HepG2 (cell line): ENCODE measurements around the gene MRGPRG. TPM values are rescaled to one million over a fixed set of nuclear protein-coding genes. Genes with fewer than 3 reads are reported as not detected.

ENCODE experiments used
- ATAC-seq: fragments of 200-7000 bp; cut with Tn5 transposase; 3 replicates; pipeline ENCODE4 v1.9.1; 2020; ENCODE audit warnings: mild to moderate bottlenecking, moderate library complexity
- BruUV-seq: library from RNA; stranded (reverse); fragments of 400-500 nt; replicated peaks from 2 replicates; lab custom pipeline; 2021; lab: Mats Ljungman, UMichigan
- CTCF ChIA-PET: fragments of 300-600 bp; formaldehyde crosslinking; extraction: SDS; loops from one replicate; lab custom pipeline; 2021; ENCODE audit warnings: low total read pairs, inconsistent platforms, low intra/inter-chr PET ratio; lab: Yijun Ruan, JAX
- POLR2A ChIA-PET: fragments of 350-600 bp; sonication (Branson Sonifier 250); formaldehyde crosslinking; loops from one replicate; lab custom pipeline; 2020; ENCODE audit warnings: antibody characterized with exemption, inconsistent platforms; lab: Yijun Ruan, JAX
- DNase-seq: peaks from one replicate; pipeline ENCODE4 v3.0.0-alpha.2; 2015; ENCODE audit warnings: low spot score
- FAIRE-seq: peaks from 3 replicates; lab custom pipeline; 2011; peaks lifted over from hg19 to GRCh38; lab: Jason Lieb, UNC
- H2AFZ ChIP-seq: one replicate; pipeline ENCODE4 v1.6.1; 2011; ENCODE audit warnings: low read length, inconsistent platforms
- H3K27ac ChIP-seq: fragments of 300-600 bp; 3 replicates; pipeline ENCODE4 v1.8.0; 2011; ENCODE audit warnings: mixed run types, mild to moderate bottlenecking, mixed read lengths, low read length, inconsistent platforms; ENCODE audit not compliant: insufficient read depth; ENCODE audit errors: extremely low read length
- H3K27me3 ChIP-seq, 2 experiments: fragments of 200-600 bp in 1 of 2; 2 replicates in 1 of 2; 3 replicates in 1 of 2; pipeline versions ENCODE4 v1.6.0 to v1.8.0; 2011; ENCODE audit warnings: low read length in 2 of 2, mild to moderate bottlenecking in 2 of 2, moderate library complexity in 2 of 2, inconsistent platforms in 1 of 2; ENCODE audit not compliant: insufficient read depth in 2 of 2, control insufficient read depth in 1 of 2
- H3K36me3 ChIP-seq, 2 experiments: fragments of 200-600 bp in 1 of 2; replicated peaks in 1 of 2; 2 replicates in 1 of 2; 3 replicates in 1 of 2; pipeline versions ENCODE4 v1.5.1 to v1.8.0; 2011; ENCODE audit warnings: low read length in 2 of 2, inconsistent platforms in 1 of 2; ENCODE audit not compliant: insufficient read depth in 2 of 2, control insufficient read depth in 1 of 2
- H3K4me1 ChIP-seq: 2 replicates; pipeline ENCODE4 v1.5.1; 2012; ENCODE audit warnings: low read length, inconsistent platforms; ENCODE audit not compliant: insufficient read depth
- H3K4me2 ChIP-seq: 2 replicates; pipeline ENCODE4 v1.6.0; 2011; ENCODE audit warnings: low read depth, low read length, inconsistent platforms
- H3K4me3 ChIP-seq, 3 experiments: fragments of 200-600 bp in 1 of 3; sonication (generic), shearing (Covaris generic) in 1 of 3; replicated peaks in 1 of 3; 2 replicates each; pipeline ENCODE4 v1.5.1; 2011 to 2016; ENCODE audit warnings: low read length in 3 of 3, inconsistent platforms in 2 of 3, low read depth in 2 of 3, mild to moderate bottlenecking in 2 of 3, control low read depth in 1 of 3, mixed read lengths in 1 of 3; ENCODE audit not compliant: insufficient read depth in 1 of 3
- H3K79me2 ChIP-seq: one replicate; pipeline ENCODE4 v1.6.1; 2011; ENCODE audit warnings: low read length, inconsistent platforms; ENCODE audit not compliant: insufficient read depth
- H3K9ac ChIP-seq: 2 replicates; pipeline ENCODE4 v1.6.0; 2011; ENCODE audit warnings: mild to moderate bottlenecking, low read depth, low read length, inconsistent platforms; ENCODE audit not compliant: insufficient read depth
- H3K9me3 ChIP-seq: 2 replicates; pipeline ENCODE4 v1.5.1; 2012; ENCODE audit warnings: mild to moderate bottlenecking, low read length
- H4K20me1 ChIP-seq: 2 replicates; pipeline ENCODE4 v1.6.0; 2011; ENCODE audit warnings: inconsistent platforms, mild to moderate bottlenecking, low read length, moderate library complexity; ENCODE audit not compliant: insufficient read depth
- ARNT2 ChIP-seq: sonication (generic); formaldehyde crosslinking; IDR thresholded peaks from 2 replicates; pipeline ENCODE4 v1.8.0; 2022; ENCODE audit warnings: mild to moderate bottlenecking, low read depth, missing genetic modification reagents, moderate library complexity
- FOXP1 ChIP-seq, 2 experiments: fragments of 450-650 bp in 1 of 2; IDR thresholded peaks; 2 replicates each; pipeline ENCODE4 v1.6.1; 2017 to 2018; ENCODE audit warnings: antibody characterized with exemption in 1 of 2
- GATAD2A ChIP-seq: IDR thresholded peaks from 2 replicates; pipeline ENCODE4 v1.6.1; 2016
- HNRNPUL1 ChIP-seq: fragments of 200-400 bp; formaldehyde crosslinking; IDR thresholded peaks from 2 replicates; pipeline ENCODE4 v1.6.1; 2017; ENCODE audit warnings: low read depth, mild to moderate bottlenecking, low read length, moderate library complexity
- MATR3 ChIP-seq: sonication (generic); formaldehyde crosslinking; IDR thresholded peaks from 2 replicates; pipeline ENCODE4 v1.4.0; 2020; ENCODE audit warnings: missing genetic modification reagents
- MAZ ChIP-seq, 2 experiments: sonication (generic) in 1 of 2; formaldehyde crosslinking in 1 of 2; IDR thresholded peaks; 2 replicates each; pipeline versions ENCODE4 v1.5.0 to v1.6.1; 2012 to 2020; ENCODE audit warnings: low read depth in 2 of 2, mild to moderate bottlenecking in 2 of 2, borderline replicate concordance in 1 of 2, improper control_type of control experiment in 1 of 2, low read length in 1 of 2, missing genetic modification reagents in 1 of 2, moderate library complexity in 1 of 2
- MLLT10 ChIP-seq: sonication (generic); formaldehyde crosslinking; IDR thresholded peaks from 2 replicates; pipeline ENCODE4 v1.4.0; 2020; ENCODE audit warnings: missing genetic modification reagents
- TBL1XR1 ChIP-seq: fragments of 150-350 bp; IDR thresholded peaks from 2 replicates; pipeline ENCODE4 v1.6.1; 2014; ENCODE audit warnings: borderline replicate concordance, low read length; ENCODE audit not compliant: partially characterized antibody
- TOE1 ChIP-seq: sonication (generic); formaldehyde crosslinking; IDR thresholded peaks from 2 replicates; pipeline ENCODE4 v1.4.0; 2020; ENCODE audit warnings: mild to moderate bottlenecking, missing genetic modification reagents
- ZHX2 ChIP-seq, 2 experiments: sonication (generic) in 1 of 2; formaldehyde crosslinking in 1 of 2; IDR thresholded peaks; 2 replicates each; pipeline versions ENCODE4 v1.6.1 to v1.9.0; 2014 to 2022; ENCODE audit warnings: antibody characterized with exemption in 1 of 2, borderline replicate concordance in 1 of 2, inconsistent platforms in 1 of 2, low read depth in 1 of 2, missing genetic modification reagents in 1 of 2
- ZNF530 ChIP-seq: sonication (generic); formaldehyde crosslinking; IDR thresholded peaks from 2 replicates; pipeline ENCODE4 v1.5.0; 2020; ENCODE audit warnings: low read depth, mild to moderate bottlenecking, missing genetic modification reagents
- ZNF567 ChIP-seq: sonication (generic); formaldehyde crosslinking; IDR thresholded peaks from 2 replicates; pipeline ENCODE4 v1.8.1; 2023; ENCODE audit warnings: mild to moderate bottlenecking, missing genetic modification reagents, borderline replicate concordance
- ZNF747 ChIP-seq: sonication (generic); formaldehyde crosslinking; IDR thresholded peaks from 2 replicates; pipeline ENCODE4 v1.8.1; 2023; ENCODE audit warnings: missing genetic modification reagents, mild to moderate bottlenecking, borderline replicate concordance
- ZSCAN21 ChIP-seq: sonication (generic); formaldehyde crosslinking; IDR thresholded peaks from 2 replicates; pipeline ENCODE4 v1.8.0; 2022; ENCODE audit warnings: mild to moderate bottlenecking, missing genetic modification reagents, moderate library complexity, borderline replicate concordance
- WGBS: methylation state at CpG from one replicate; pipeline ENCODE4 v1.1.6; 2017; ENCODE audit warnings: low lambda C conversion rate; 5-methylcytosine and 5-hydroxymethylcytosine counted together
- in situ Hi-C: cut with HindIII; loops from 2 replicates; pipeline ENCODE4 v1.10.0; 2017; ENCODE audit warnings: low pct_unique_long_range_greater_than_20kb; ENCODE audit not compliant: extremely low pct_ligation_motif_present
- intact Hi-C: fragments of 100-400 bp; cut with micrococcal nuclease; formaldehyde crosslinking; loops from one replicate; pipeline ENCODE4 v1.10.0; 2022; ENCODE audit not compliant: unreplicated experiment
- polyA plus RNA-seq, 8 experiments: library from polyadenylated mRNA; depleted of rRNA in 3 of 8; stranded (reverse) in 7 of 8; unstranded in 1 of 8; fragments of >200 nt; fragmentation: Illumina TruSeq in 4 of 8; extraction: Trizol in 4 of 8; gene quantifications; 2 replicates each; pipeline versions ENCODE4 v1.2.1 to v1.2.3, GENCODE V29; 2011 to 2016; ENCODE audit warnings: low read depth in 4 of 8, missing spikeins in 1 of 8, mixed read lengths in 1 of 8; ENCODE audit not compliant: insufficient read depth in 1 of 8
- total RNA-seq, 5 experiments: library from RNA; depleted of rRNA; stranded (reverse); fragments of >200 nt; fragmentation: Illumina TruSeq; extraction: Trizol; gene quantifications; 2 replicates each; pipeline ENCODE4 v1.2.3, GENCODE V29; 2016; ENCODE audit warnings: low read depth in 1 of 5

MRGPRG gene
- total and polyA plus RNA-seq, 2 of the 13 experiments (the other 11 are each of a cell fraction or from before 2014, with no cell fraction given), result not detected

DNA sequence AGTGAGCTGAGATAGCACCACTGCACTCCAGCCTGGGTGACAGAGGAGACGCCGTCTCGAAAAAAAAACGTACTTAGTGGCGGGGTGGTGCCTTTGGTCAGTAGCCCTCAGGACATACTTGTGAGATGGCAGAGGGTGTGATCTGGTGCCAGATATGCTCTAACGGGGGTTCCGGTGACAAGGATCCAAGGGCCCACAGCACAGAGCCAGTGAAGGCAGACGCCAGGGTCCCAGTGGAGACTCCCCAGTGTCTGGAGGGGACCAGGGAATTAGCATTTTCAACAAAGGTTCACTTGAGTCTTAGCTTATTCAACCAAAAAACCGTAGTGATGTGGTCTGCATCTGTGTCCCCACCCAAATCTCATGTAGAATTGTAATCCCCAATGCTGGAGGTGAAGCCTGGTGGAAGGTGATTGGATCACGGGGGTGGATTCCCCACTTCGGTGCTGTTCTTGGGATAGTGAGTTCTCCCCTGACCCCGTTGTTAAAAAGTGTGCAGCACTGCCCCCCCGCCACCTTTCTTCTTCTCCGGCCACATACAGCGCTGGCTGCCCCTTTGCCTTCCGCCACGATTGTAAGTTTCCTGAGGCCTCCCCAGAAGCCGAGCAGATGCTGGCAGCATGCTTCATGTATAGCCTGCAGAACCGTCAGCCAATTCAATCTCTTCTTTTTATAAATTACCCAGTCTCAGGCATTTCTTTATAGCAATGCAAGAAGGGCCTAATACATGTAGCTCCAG lies 26.9 kb downstream of the MRGPRG start:
- no peak for FAIRE-seq
- Histone ChIP-seq H3K9ac (no peak overlapping the region), H2AFZ (no peak overlapping the region), H3K4me1 (no peaks in the 10 kb centered on the region), H3K4me3 (no peak overlapping the region), H3K27ac (no peak overlapping the region), H3K4me2 (no peak overlapping the region), H3K9me3 (no peaks in the 10 kb centered on the region), H3K27me3 (peaks cover 15 to 77% of the 10 kb centered on the region in 2 experiments), H4K20me1 (0 out of 2 replicates have a peak, but pooled peaks cover 2% of the 10 kb centered on the region), H3K36me3 (no peaks in the 10 kb centered on the region), H3K79me2 (no peaks in the 10 kb centered on the region)
- ATAC-seq, result no peak
- ChIA-PET POLR2A (no interaction called here), CTCF (no interaction called here)
- WGBS, result 40% methylated on average over 11 of the region's 19 CpGs
- no peak for TF ChIP-seq ZNF567 (CRISPR knock-in tag)
- no peak for TF ChIP-seq ZNF530 (CRISPR knock-in tag)
- TF ChIP-seq ZHX2 (IDR thresholded peaks at IDR 0.05; ENCODE audit: low read depth), result no peak
- TF ChIP-seq ZHX2 (CRISPR knock-in tag; IDR thresholded peaks at IDR 0.05; ENCODE audit: borderline replicate concordance), result no peak
- TF ChIP-seq HNRNPUL1, result no peak
- TF ChIP-seq MAZ (IDR thresholded peaks at IDR 0.05; ENCODE audit: borderline replicate concordance, low read depth, low read length), result no peak
- TF ChIP-seq MAZ (CRISPR knock-in tag; IDR thresholded peaks at IDR 0.05; ENCODE audit: low read depth), result no peak
- no peak for TF ChIP-seq MATR3
- no peak for TF ChIP-seq GATAD2A (CRISPR knock-in tag)
- TF ChIP-seq TBL1XR1, result no peak
- no peak for TF ChIP-seq ZNF747
- TF ChIP-seq FOXP1 (IDR thresholded peaks at IDR 0.05), result no peak
- TF ChIP-seq FOXP1 (CRISPR knock-in tag; IDR thresholded peaks at IDR 0.05), result no peak
- no peak for TF ChIP-seq MLLT10 (CRISPR knock-in tag)
- no peak for TF ChIP-seq ZSCAN21
- no peak for TF ChIP-seq TOE1 (CRISPR knock-in tag)
- no peak for TF ChIP-seq ARNT2 (CRISPR knock-in tag)
- in situ Hi-C loops, result no loop called here
- no peak for DNase-seq
- no TSS peak for BruUV-seq
- intact Hi-C loops, result no loop called here
